Measurements from ENCODE around the gene APLP2.

- no peak for TF ChIP-seq CTCF (IDR thresholded peaks at IDR 0.05; ENCODE audit: poor library complexity)
- no peak for TF ChIP-seq EZH2phosphoT487 (IDR thresholded peaks at IDR 0.05; ENCODE audit: low read depth, severe bottlenecking, unreplicated experiment)
These were observed 36.7 kb downstream of the APLP2 start for GRCh38 chr11:130106381-130106780.

Data from hepatocyte (in vitro differentiated cells).